Measurements from ENCODE around the gene PPIP5K2. TPM values are rescaled to one million over a fixed set of nuclear protein-coding genes. Genes with fewer than 3 reads are reported as not detected.

PPIP5K2 gene
- total and polyA plus RNA-seq, 2 of the 8 experiments (the other 6 are each of a cell fraction or from before 2014, with no cell fraction given), result 14.8 to 46.6 TPM

DNA sequence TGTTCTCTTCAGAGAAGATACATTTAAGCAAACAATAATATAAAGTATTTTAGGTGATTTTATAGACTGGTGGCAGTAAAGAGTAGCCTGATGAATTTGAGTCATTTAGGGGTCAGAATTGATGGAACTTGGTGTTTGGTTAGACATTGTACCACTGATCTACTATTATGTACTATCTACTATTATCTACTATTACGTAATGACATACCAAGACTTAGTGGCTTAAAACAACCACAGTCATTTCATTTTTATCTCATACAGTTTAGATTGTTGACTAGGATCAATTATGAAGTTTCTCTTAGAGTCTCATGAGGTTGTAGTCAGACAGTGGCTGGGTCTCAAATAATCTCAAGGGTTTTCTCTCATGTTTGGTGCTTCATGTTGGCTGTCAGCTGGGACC, 54.0 kb downstream of the PPIP5K2 start:
- no peak overlapping the region for H3K23ac ChIP-seq (ENCODE audit: insufficient read length)
- H3K4me1 ChIP-seq (replicated peaks in 1 of 4; ENCODE audit: control insufficient read depth in 3 of 4, insufficient read depth in 4 of 4, low read length in 3 of 4), result no peaks in the 10 kb centered on the region
- no peak overlapping the region for H4K91ac ChIP-seq (replicated peaks; ENCODE audit: insufficient read length, low read length)
- no peak for FAIRE-seq
- DNase-seq (ENCODE audit: low read depth in 1 of 2, low spot score in 2 of 2), result no peak
- no peak overlapping the region for H3K56ac ChIP-seq (replicated peaks; ENCODE audit: insufficient read length, low read depth, low read length)
- H2BK20ac ChIP-seq (ENCODE audit: low read length), result no peak overlapping the region
- no peaks in the 10 kb centered on the region for H3K27me3 ChIP-seq (replicated peaks in 1 of 4; ENCODE audit: control insufficient read depth in 3 of 4, extremely low read depth in 1 of 4, insufficient read depth in 3 of 4, low read length in 3 of 4)
- H2BK5ac ChIP-seq (ENCODE audit: low read depth, low read length), result no peak overlapping the region
- no peak overlapping the region for H3K4ac ChIP-seq (replicated peaks; ENCODE audit: insufficient read length, low read depth, low read length)
- whole genome bisulfite sequencing, 2 experiments (ENCODE audit: extremely low coverage in 1 of 2, insufficient coverage in 1 of 2, insufficient read length in 1 of 2, insufficient replicate concordance in 2 of 2, low coverage in 1 of 2, low lambda C conversion rate in 2 of 2, missing lambda C conversion rate in 1 of 2), result 88% methylated on average over 1 of the region's 1 CpG; no CpG with 5 or more reads in 1 of the 2 experiments
- H3K14ac ChIP-seq (ENCODE audit: insufficient read length), result no peak overlapping the region
- no peaks in the 10 kb centered on the region for H3K79me1 ChIP-seq (ENCODE audit: low read depth, low read length)
- H3K9ac ChIP-seq (replicated peaks in 1 of 4; ENCODE audit: extremely low read depth in 1 of 4, low read depth in 3 of 4, low read length in 3 of 4), result no peak overlapping the region
- no peak overlapping the region for H4K5ac ChIP-seq (ENCODE audit: insufficient read length, low read depth, low read length)
- CTCF ChIA-PET (ENCODE audit: partially characterized antibody), result no interaction called here
- no peaks in the 10 kb centered on the region for H3K79me2 ChIP-seq (ENCODE audit: control insufficient read depth in 1 of 2, insufficient read depth in 2 of 2, low read length in 2 of 2)
- no peak overlapping the region for H3K4me2 ChIP-seq (ENCODE audit: insufficient read depth in 1 of 2, low read depth in 2 of 2, low read length in 2 of 2)
- H2AK5ac ChIP-seq (ENCODE audit: low read depth, low read length), result no peak overlapping the region
- H3K4me3 ChIP-seq (ENCODE audit: extremely low read depth in 1 of 4, insufficient read depth in 2 of 4, low read depth in 3 of 4, low read length in 4 of 4), result no peak overlapping the region
- no peak overlapping the region for H3K18ac ChIP-seq (ENCODE audit: extremely low read depth, low read length)
- H2BK120ac ChIP-seq (replicated peaks; ENCODE audit: low read depth, low read length), result no peak overlapping the region
- no peaks in the 10 kb centered on the region for H3K23me2 ChIP-seq (ENCODE audit: low read depth, low read length)
- H2BK15ac ChIP-seq (ENCODE audit: low read length), result no peak overlapping the region
- H3K36me3 ChIP-seq (ENCODE audit: control insufficient read depth in 2 of 4, insufficient read depth in 4 of 4, low read length in 3 of 4), result peaks cover 0 to 4% (median 0%) of the 10 kb centered on the region in 4 experiments; a peak in 2 of 8 replicates
- no peak overlapping the region for H2BK12ac ChIP-seq (ENCODE audit: low read depth, low read length)
- no peak overlapping the region for H3K27ac ChIP-seq (ENCODE audit: low read depth, low read length)
- no peaks in the 10 kb centered on the region for H3K9me3 ChIP-seq (ENCODE audit: insufficient read depth in 2 of 2, low read depth in 1 of 2, low read length in 1 of 2)
- H2AFZ ChIP-seq (ENCODE audit: low read length), result no peak overlapping the region
- no peak overlapping the region for H4K8ac ChIP-seq (ENCODE audit: extremely low read depth, insufficient read depth, low read length)
- no peaks in the 10 kb centered on the region for H4K20me1 ChIP-seq (replicated peaks in 1 of 2; ENCODE audit: control insufficient read depth in 1 of 2, insufficient read depth in 2 of 2, low read length in 2 of 2)
- POLR2A ChIA-PET (ENCODE audit: partially characterized antibody), result no interaction called here
- TF ChIP-seq TBP (IDR thresholded peaks at IDR 0.05; ENCODE audit: low read depth, low read length), result no peak
- TF ChIP-seq GTF2F1 (IDR thresholded peaks at IDR 0.05; ENCODE audit: borderline replicate concordance, low read depth, low read length), result no peak
- TF ChIP-seq, protein P1, sequence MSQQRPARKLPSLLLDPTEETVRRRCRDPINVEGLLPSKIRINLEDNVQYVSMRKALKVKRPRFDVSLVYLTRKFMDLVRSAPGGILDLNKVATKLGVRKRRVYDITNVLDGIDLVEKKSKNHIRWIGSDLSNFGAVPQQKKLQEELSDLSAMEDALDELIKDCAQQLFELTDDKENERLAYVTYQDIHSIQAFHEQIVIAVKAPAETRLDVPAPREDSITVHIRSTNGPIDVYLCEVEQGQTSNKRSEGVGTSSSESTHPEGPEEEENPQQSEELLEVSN (IDR thresholded peaks at IDR 0.05), result no peak
- no peak for TF ChIP-seq HDAC2 (IDR thresholded peaks at IDR 0.05; ENCODE audit: borderline replicate concordance in 1 of 2, low read depth in 2 of 2, low read length in 2 of 2)
- TF ChIP-seq RXRA (IDR thresholded peaks at IDR 0.05; ENCODE audit: insufficient read depth, low read depth, low read length), result no peak
- TF ChIP-seq ZNF274 (IDR thresholded peaks at IDR 0.05; ENCODE audit: borderline replicate concordance, extremely low read depth, low read length), result no peak
- no peak for TF ChIP-seq HDAC6 (IDR thresholded peaks at IDR 0.05; ENCODE audit: low read depth, low read length)
- no peak for TF ChIP-seq CEBPB (IDR thresholded peaks at IDR 0.05; ENCODE audit: low read depth, low read length)
- no peak for TF ChIP-seq CBX5 (IDR thresholded peaks at IDR 0.05; ENCODE audit: low read depth, low read length)
- no peak for TF ChIP-seq TCF12 (IDR thresholded peaks at IDR 0.05; ENCODE audit: low read depth, low read length)
- no peak for TF ChIP-seq MAFK (IDR thresholded peaks at IDR 0.05; ENCODE audit: low read depth, low read length)
- no peak for TF ChIP-seq USF2 (IDR thresholded peaks at IDR 0.05; ENCODE audit: low read length)
- TF ChIP-seq JUND (IDR thresholded peaks at IDR 0.05; ENCODE audit: low read length), result no peak
- TF ChIP-seq TAF1 (IDR thresholded peaks at IDR 0.05; ENCODE audit: low read depth, low read length), result no peak

All from H1 (cell line).